Measurements from ENCODE around the gene SYNDIG1. TPM values are rescaled to one million over a fixed set of nuclear protein-coding genes. Genes with fewer than 3 reads are reported as not detected.

Gene SYNDIG1
- total RNA-seq, 1 donor, result not detected

DNA sequence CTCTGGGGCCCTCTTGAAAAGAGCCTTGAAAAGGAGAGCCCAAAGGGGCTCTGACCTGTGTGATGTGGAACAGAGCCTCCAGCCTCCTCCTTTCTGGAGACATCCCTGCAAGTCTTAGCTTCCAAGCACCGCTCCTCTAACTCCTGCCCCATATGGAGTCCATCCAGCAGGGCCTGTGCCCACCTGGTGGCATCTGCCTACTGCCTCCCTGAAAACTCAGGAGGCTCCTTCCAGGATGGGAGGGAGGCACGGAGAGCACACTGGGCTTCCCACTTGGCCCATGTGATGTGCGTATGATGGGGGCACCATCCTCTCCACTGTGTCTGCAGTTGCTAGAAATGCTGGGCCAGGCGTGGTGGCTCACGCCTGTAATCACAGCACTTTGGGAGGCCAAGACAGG is 98.1 kb downstream of the SYNDIG1 start:
- no peak for DNase-seq (ENCODE audit: low read depth)
- TF ChIP-seq, protein P1, sequence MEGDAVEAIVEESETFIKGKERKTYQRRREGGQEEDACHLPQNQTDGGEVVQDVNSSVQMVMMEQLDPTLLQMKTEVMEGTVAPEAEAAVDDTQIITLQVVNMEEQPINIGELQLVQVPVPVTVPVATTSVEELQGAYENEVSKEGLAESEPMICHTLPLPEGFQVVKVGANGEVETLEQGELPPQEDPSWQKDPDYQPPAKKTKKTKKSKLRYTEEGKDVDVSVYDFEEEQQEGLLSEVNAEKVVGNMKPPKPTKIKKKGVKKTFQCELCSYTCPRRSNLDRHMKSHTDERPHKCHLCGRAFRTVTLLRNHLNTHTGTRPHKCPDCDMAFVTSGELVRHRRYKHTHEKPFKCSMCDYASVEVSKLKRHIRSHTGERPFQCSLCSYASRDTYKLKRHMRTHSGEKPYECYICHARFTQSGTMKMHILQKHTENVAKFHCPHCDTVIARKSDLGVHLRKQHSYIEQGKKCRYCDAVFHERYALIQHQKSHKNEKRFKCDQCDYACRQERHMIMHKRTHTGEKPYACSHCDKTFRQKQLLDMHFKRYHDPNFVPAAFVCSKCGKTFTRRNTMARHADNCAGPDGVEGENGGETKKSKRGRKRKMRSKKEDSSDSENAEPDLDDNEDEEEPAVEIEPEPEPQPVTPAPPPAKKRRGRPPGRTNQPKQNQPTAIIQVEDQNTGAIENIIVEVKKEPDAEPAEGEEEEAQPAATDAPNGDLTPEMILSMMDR (IDR thresholded peaks at IDR 0.05; ENCODE audit: insufficient read depth, low read depth, low read length), result no peak
- H3K4me3 ChIP-seq (ENCODE audit: low read depth, low read length), result no peak overlapping the region

DNA sequence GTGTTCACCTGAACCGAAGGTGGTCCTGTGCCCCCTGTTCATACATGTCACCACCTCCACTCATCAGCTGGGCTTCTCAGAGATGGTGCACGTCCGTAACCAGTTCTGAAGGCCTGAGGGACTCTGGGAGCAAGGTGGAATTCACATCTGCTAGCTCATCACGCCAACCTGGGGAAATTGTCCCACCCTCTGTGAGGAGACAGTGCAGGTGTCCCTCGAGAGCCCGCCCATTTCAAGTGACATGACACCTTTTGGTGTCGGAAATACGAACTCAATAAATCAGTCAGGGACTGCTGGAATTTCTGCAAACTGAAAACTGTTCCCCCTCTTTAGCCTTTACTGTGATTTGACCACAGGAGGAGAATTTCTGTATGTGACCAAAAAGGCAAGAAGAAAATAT is 99.4 kb downstream of the SYNDIG1 start:
- DNase-seq (ENCODE audit: low read depth), result no peak
- TF ChIP-seq, protein P1 (IDR thresholded peaks at IDR 0.05; ENCODE audit: insufficient read depth, low read depth, low read length), result no peak

DNA sequence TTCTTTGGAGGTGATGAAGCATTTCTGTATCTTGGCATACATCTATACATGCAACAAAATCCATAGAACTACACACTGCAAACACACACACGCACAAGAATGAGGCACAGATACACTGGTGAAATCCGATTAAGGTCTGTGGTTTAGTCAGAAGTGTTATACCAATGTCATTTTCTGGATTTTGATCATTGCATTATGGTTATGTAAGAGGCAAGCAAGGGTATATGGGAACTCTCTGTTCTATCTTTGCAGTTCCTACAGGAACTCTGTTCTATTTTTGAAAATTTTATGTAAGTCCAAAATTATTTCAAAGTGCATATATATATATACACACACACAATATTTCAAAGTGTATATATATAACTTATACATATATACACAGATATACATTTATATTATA is 101.7 kb downstream of the SYNDIG1 start:
- no peak for DNase-seq (ENCODE audit: low read depth)
- H3K4me3 ChIP-seq (ENCODE audit: low read depth, low read length), result no peak overlapping the region
- TF ChIP-seq, protein P1 (IDR thresholded peaks at IDR 0.05; ENCODE audit: insufficient read depth, low read depth, low read length), result no peak

More for the DNA sequence above, 99.4 kb downstream of the SYNDIG1 start:
- H3K4me3 ChIP-seq (ENCODE audit: low read depth, low read length), result no peak overlapping the region

- no peak for DNase-seq (ENCODE audit: low read depth)
- TF ChIP-seq, protein P1 (IDR thresholded peaks at IDR 0.05; ENCODE audit: insufficient read depth, low read depth, low read length), result no peak
- H3K4me3 ChIP-seq (ENCODE audit: low read depth, low read length), result no peak overlapping the region
Observed at GRCh38 chr20:24572140-24572539, 102.7 kb downstream of the SYNDIG1 start.

DNA sequence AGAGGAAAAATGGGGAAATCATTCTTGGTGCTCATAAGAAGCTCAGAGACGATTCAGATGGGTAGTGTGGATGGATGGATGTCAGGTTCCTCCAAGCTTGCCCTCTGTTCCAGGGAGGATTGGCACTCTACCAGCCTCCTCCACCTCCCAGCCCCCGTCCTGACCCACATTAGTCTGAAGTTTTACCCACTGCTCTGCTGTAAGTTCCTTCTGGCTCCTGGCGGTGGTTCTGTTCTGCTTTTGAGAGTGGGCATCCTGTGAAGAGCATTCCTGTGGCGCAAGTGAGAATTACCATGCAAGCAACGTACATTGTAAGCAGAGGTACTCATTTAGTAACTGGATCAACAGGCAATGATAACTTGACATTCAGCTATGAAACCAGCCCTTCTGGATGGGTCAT is 103.4 kb downstream of the SYNDIG1 start:
- TF ChIP-seq, protein P1 (IDR thresholded peaks at IDR 0.05; ENCODE audit: insufficient read depth, low read depth, low read length), result no peak
- H3K4me3 ChIP-seq (ENCODE audit: low read depth, low read length), result no peak overlapping the region
- DNase-seq (ENCODE audit: low read depth), result no peak

DNA sequence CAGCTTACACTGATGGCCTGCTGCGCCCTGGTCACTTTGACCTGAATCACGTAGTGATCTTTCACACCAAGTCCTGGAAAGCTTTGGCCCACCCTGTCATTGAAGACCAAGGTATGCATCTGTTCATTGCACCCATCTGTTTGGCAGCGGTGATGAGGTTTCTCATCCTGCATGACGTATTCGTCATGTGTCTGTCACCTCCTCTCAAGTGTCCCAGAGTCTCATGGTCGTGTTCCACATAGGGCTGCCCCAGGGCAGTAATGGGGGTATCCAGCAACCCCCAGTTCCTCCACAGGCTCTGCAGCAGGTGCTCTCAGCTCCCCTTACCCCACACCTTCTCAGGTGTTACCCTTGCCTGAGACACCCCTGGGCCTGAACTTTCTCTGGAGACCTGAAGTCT is 104.1 kb downstream of the SYNDIG1 start:
- TF ChIP-seq, protein P1 (IDR thresholded peaks at IDR 0.05; ENCODE audit: insufficient read depth, low read depth, low read length), result no peak
- no peak overlapping the region for H3K4me3 ChIP-seq (ENCODE audit: low read depth, low read length)
- DNase-seq (ENCODE audit: low read depth), result no peak

DNA sequence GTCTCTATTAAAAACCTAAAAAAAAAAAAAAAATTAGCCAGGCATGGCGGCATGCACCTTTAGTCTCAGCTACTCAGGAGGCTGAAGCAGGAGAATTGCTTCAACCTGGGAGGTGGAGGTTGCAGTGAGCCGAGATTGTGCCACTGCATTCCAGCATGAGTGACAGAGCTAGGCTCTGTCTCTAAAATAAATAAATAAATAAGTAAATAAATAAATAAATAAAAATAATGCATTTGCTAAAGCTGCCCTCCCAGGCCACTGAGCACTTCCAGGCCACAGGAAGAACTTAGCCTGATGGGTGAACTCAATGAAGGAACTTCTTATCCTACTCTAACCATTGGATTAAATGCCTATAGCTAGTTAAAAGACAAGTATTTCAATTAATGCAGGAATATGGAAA is 104.9 kb downstream of the SYNDIG1 start:
- TF ChIP-seq, protein P1 (IDR thresholded peaks at IDR 0.05; ENCODE audit: insufficient read depth, low read depth, low read length), result no peak
- H3K4me3 ChIP-seq (ENCODE audit: low read depth, low read length), result no peak overlapping the region
- DNase-seq (ENCODE audit: low read depth), result no peak

Measured in fibroblast of villous mesenchyme (primary cell).